ENCODE measurements around the gene MICAL3.

MICAL3 gene

GRCh38 chr22:17866621-17867020 is 157.7 kb downstream of the MICAL3 start:
- no peaks in the 10 kb centered on the region for H3K79me2 ChIP-seq (ENCODE audit: low read length)
- H3K4me3 ChIP-seq (ENCODE audit: low read length): no peak overlapping the region
- no peak overlapping the region for H2AFZ ChIP-seq (ENCODE audit: low read depth, low read length)
- H3K4me1 ChIP-seq (ENCODE audit: low read length): no peaks in the 10 kb centered on the region; the same call in 1 of the 2 replicates
- H4K20me1 ChIP-seq (ENCODE audit: insufficient read depth, low read length): peaks cover 5% of the 10 kb centered on the region
- no peak for TF ChIP-seq EZH2phosphoT487 (IDR thresholded peaks at IDR 0.05; ENCODE audit: low read depth)
- TF ChIP-seq CTCF (IDR thresholded peaks at IDR 0.05; ENCODE audit: low read depth, low read length): no peak
- no peak overlapping the region for H3K9ac ChIP-seq (ENCODE audit: low read length)
- H3K4me2 ChIP-seq (ENCODE audit: low read length): no peak overlapping the region
- H3K9me3 ChIP-seq (ENCODE audit: insufficient read depth, low read length): no peaks in the 10 kb centered on the region
- H3K36me3 ChIP-seq (replicated peaks; ENCODE audit: low read depth, low read length): peaks cover 74% of the 10 kb centered on the region
- no peak overlapping the region for H3K27ac ChIP-seq (ENCODE audit: low read length)
- no peaks in the 10 kb centered on the region for H3K27me3 ChIP-seq (ENCODE audit: low read depth, low read length)

GRCh38 chr22:17866127-17866526 is 158.2 kb downstream of the MICAL3 start:
- Histone ChIP-seq H3K9ac (ENCODE audit: low read length) (no peak overlapping the region), H3K4me2 (ENCODE audit: low read length) (no peak overlapping the region), H3K9me3 (ENCODE audit: insufficient read depth, low read length) (no peaks in the 10 kb centered on the region), H3K4me3 (ENCODE audit: low read length) (no peak overlapping the region), H2AFZ (ENCODE audit: low read depth, low read length) (no peak overlapping the region), H3K4me1 (ENCODE audit: low read length) (no peaks in the 10 kb centered on the region; the same call in 1 of the 2 replicates), H3K79me2 (ENCODE audit: low read length) (no peaks in the 10 kb centered on the region), H3K36me3 (replicated peaks; ENCODE audit: low read depth, low read length) (peaks cover 73% of the 10 kb centered on the region), H4K20me1 (ENCODE audit: insufficient read depth, low read length) (peaks cover 5% of the 10 kb centered on the region), H3K27ac (ENCODE audit: low read length) (no peak overlapping the region), H3K27me3 (ENCODE audit: low read depth, low read length) (no peaks in the 10 kb centered on the region)
- TF ChIP-seq EZH2phosphoT487 (IDR thresholded peaks at IDR 0.05; ENCODE audit: low read depth) (no peak), CTCF (IDR thresholded peaks at IDR 0.05; ENCODE audit: low read depth, low read length) (no peak)

DNA sequence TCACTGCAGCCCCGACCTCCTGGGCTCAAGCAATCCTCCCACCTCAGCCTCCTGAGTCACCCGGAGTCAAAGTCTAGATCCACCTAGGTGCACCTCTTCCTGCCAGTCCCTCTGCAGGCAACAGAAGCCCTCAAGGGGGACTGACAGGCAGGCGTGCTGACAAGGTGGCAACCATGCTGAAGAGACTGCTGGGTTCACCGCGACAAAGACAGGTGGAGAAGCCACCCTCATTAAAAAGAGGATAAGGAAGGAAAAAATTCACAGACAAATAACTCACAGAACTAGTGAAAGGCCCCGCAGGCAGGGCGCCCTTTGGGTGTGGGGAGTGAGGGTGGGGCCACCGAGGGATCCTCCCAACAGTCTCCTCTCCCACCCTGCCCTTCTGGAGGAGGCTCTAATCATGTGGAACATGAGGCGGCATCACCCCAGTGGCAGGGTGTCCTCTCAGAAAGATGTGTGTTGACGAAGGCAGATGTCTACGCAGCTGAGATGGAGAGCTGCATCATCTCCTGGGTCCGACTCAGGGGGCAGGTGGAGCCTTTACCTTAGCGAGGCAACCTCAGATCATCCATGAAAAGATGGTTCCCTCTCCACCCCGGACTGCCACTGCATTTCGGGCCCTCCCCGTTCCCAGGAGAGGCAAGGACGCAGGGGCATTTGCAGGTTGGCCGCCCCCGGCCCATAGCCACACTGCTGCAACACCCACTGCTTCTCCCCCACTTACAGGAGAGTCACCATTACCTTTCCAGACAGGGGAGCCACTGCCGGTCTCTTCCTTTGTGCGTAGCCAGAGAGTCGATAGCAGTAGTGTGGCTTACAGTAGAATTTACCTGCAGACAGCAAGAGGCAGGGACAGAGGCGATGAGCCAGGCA is 158.9 kb downstream of the MICAL3 start:
- no peak overlapping the region for H3K4me2 ChIP-seq (ENCODE audit: low read length)
- H3K4me1 ChIP-seq (ENCODE audit: low read length): no peaks in the 10 kb centered on the region; the same call in 1 of the 2 replicates
- H3K4me3 ChIP-seq (ENCODE audit: low read length): no peak overlapping the region
- H3K36me3 ChIP-seq (replicated peaks; ENCODE audit: low read depth, low read length): peaks cover 69% of the 10 kb centered on the region
- H2AFZ ChIP-seq (ENCODE audit: low read depth, low read length): no peak overlapping the region
- no peak overlapping the region for H3K9ac ChIP-seq (ENCODE audit: low read length)
- no peaks in the 10 kb centered on the region for H3K27me3 ChIP-seq (ENCODE audit: low read depth, low read length)
- H4K20me1 ChIP-seq (ENCODE audit: insufficient read depth, low read length): peaks cover 5% of the 10 kb centered on the region
- H3K9me3 ChIP-seq (ENCODE audit: insufficient read depth, low read length): no peaks in the 10 kb centered on the region
- H3K27ac ChIP-seq (ENCODE audit: low read length): no peak overlapping the region
- no peaks in the 10 kb centered on the region for H3K79me2 ChIP-seq (ENCODE audit: low read length)
- TF ChIP-seq EZH2phosphoT487 (IDR thresholded peaks at IDR 0.05; ENCODE audit: low read depth) (no peak), CTCF (IDR thresholded peaks at IDR 0.05; ENCODE audit: low read depth, low read length) (no peak)

DNA sequence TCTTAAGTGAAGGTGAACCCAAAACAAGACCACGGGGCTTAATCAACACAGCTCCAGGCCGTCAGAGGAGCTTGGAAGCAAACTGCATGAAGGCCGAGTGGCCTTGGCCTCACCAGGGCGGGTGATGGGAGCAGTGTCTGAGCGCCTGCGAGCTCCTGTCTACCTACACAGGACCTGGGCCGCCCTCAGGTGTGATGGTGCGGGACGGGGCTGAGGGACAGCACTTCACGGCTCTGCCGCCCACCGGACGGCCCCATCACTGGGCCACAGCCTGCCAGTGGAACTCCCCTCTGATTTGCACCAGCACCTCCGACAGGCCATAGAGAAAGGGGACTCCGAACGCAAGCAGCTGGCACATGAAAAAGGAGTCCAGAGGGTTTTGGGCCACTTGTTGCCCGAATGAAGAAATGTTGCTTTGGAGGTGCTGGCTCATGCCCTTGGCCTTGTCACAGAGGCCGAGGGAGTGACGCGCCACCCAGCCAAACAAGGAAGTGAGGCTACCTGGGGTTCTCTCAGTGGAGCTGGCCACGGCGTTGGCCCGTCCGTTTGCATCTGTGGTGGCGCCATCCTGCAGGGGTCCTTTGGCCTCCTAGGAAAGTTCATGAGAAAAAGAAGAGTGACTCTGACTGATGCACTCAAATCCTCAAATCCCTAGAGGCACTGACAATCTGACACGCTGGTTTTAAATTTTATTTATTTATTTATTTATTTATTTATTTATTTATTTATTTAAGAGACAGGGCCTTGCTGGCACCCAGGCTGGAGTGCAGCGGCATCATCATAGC is 159.8 kb downstream of the MICAL3 start:
- H3K4me2 ChIP-seq (ENCODE audit: low read length): no peak overlapping the region
- TF ChIP-seq EZH2phosphoT487 (IDR thresholded peaks at IDR 0.05; ENCODE audit: low read depth) (no peak), CTCF (IDR thresholded peaks at IDR 0.05; ENCODE audit: low read depth, low read length) (no peak)
- no peak overlapping the region for H3K27ac ChIP-seq (ENCODE audit: low read length)
- H3K9me3 ChIP-seq (ENCODE audit: insufficient read depth, low read length): no peaks in the 10 kb centered on the region
- no peak overlapping the region for H2AFZ ChIP-seq (ENCODE audit: low read depth, low read length)
- no peaks in the 10 kb centered on the region; the same call in 1 of the 2 replicates for H3K4me1 ChIP-seq (ENCODE audit: low read length)
- H3K27me3 ChIP-seq (ENCODE audit: low read depth, low read length): no peaks in the 10 kb centered on the region
- H4K20me1 ChIP-seq (ENCODE audit: insufficient read depth, low read length): 0 out of 2 replicates have a peak, but pooled peaks cover 5% of the 10 kb centered on the region
- no peak overlapping the region for H3K4me3 ChIP-seq (ENCODE audit: low read length)
- H3K9ac ChIP-seq (ENCODE audit: low read length): no peak overlapping the region
- no peaks in the 10 kb centered on the region for H3K79me2 ChIP-seq (ENCODE audit: low read length)
- peaks cover 69% of the 10 kb centered on the region for H3K36me3 ChIP-seq (replicated peaks; ENCODE audit: low read depth, low read length)

All from OCI-LY3 (cell line).